Endodermal cell (in vitro differentiated cells): ENCODE data around the gene GCN1. TPM values are rescaled to one million over a fixed set of nuclear protein-coding genes. Genes with fewer than 3 reads are reported as not detected.
"Not testable (repeated sequence)": the region's sequence is repeated elsewhere in the genome, so short reads cannot be mapped to it uniquely, and the experiment has no call there.

ENCODE experiments used
- DNase-seq: peaks from one replicate; pipeline ENCODE4 v3.0.0-alpha.2; 2017
- H3K27ac ChIP-seq: 2 replicates; pipeline ENCODE4 v1.5.1; 2013; ENCODE audit warnings: mild to moderate bottlenecking, low read depth, low read length, moderate library complexity
- H3K27me3 ChIP-seq: 2 replicates; pipeline ENCODE4 v1.6.1; 2013; ENCODE audit warnings: mild to moderate bottlenecking, low read length, moderate library complexity; ENCODE audit not compliant: insufficient read depth, control insufficient read depth, poor library complexity, severe bottlenecking
- H3K36me3 ChIP-seq: 2 replicates; pipeline ENCODE4 v1.7.0; 2013; ENCODE audit warnings: mild to moderate bottlenecking, low read length, moderate library complexity; ENCODE audit not compliant: control insufficient read depth, insufficient read depth
- H3K4me1 ChIP-seq: one replicate; pipeline ENCODE4 v1.7.0; 2013; ENCODE audit warnings: low read length; ENCODE audit not compliant: control insufficient read depth, insufficient read depth
- H3K4me3 ChIP-seq: 2 replicates; pipeline ENCODE4 v1.5.1; 2013; ENCODE audit warnings: mild to moderate bottlenecking, low read length, moderate library complexity
- H3K9ac ChIP-seq: 2 replicates; pipeline ENCODE4 v1.6.1; 2013; ENCODE audit warnings: mild to moderate bottlenecking, low read length, moderate library complexity; ENCODE audit not compliant: poor library complexity, severe bottlenecking; ENCODE audit errors: extremely low read depth
- H3K9me3 ChIP-seq: 2 replicates; pipeline ENCODE4 v1.6.1; 2013; ENCODE audit warnings: mild to moderate bottlenecking, low read length, moderate library complexity; ENCODE audit not compliant: control insufficient read depth
- H3K27ac Mint-ChIP-seq: 2 replicates; pipeline ENCODE4 v1.8.0; 2020; ENCODE audit warnings: mixed read lengths
- H3K27me3 Mint-ChIP-seq: 2 replicates; pipeline ENCODE4 v1.8.0; 2021; ENCODE audit warnings: mild to moderate bottlenecking, mixed read lengths; ENCODE audit not compliant: insufficient read depth
- H3K36me3 Mint-ChIP-seq: 2 replicates; pipeline ENCODE4 v1.8.0; 2020; ENCODE audit warnings: low read depth, mixed read lengths
- H3K4me1 Mint-ChIP-seq: 2 replicates; pipeline ENCODE4 v1.8.0; 2020; ENCODE audit warnings: mixed read lengths
- H3K4me3 Mint-ChIP-seq: 2 replicates; pipeline ENCODE4 v1.8.0; 2020; ENCODE audit warnings: mild to moderate bottlenecking, moderate library complexity, mixed read lengths
- H3K9me3 Mint-ChIP-seq: 2 replicates; pipeline ENCODE4 v1.8.0; 2020; ENCODE audit warnings: mild to moderate bottlenecking, mixed read lengths
- CTCF ChIP-seq: fragments of 200-600 bp; sonication (generic); conservative IDR thresholded peaks from 2 replicates; pipeline ENCODE4 v1.5.0; 2021; ENCODE audit warnings: antibody characterized with exemption, mild to moderate bottlenecking
- WGBS, 2 experiments: methylation state at CpG; one replicate each; pipeline versions ENCODE4 v1.1.5 to v1.1.7; 2013; ENCODE audit warnings: missing lambda C conversion rate in 2 of 2, mixed read lengths in 1 of 2; ENCODE audit not compliant: insufficient coverage in 1 of 2, insufficient read length in 1 of 2; 5-methylcytosine and 5-hydroxymethylcytosine counted together
- total RNA-seq, 2 donors: library from RNA; stranded (reverse); fragmentation: NEBNext Ultra II Directional in 1 of 2; extraction: Animal tissue kit (Norgen Biotek cat#: 25700) in 1 of 2; gene quantifications; 2 replicates in 1 of 2; 3 replicates in 1 of 2; pipeline ENCODE4 v1.2.1, GENCODE V29; 2021

GCN1 gene
- total RNA-seq, 2 donors from 2014 or later = 133 to 143 TPM

GRCh38 chr12:120211243-120211903 lies 16.9 kb upstream of the GCN1 start:
- no peak overlapping the region for H3K27ac Mint-ChIP-seq
- peak; percentile 43 for DNase-seq
- H3K27me3 Mint-ChIP-seq = no peaks in the 10 kb centered on the region
- H3K4me3 Mint-ChIP-seq = no peak overlapping the region
- no peaks in the 10 kb centered on the region for H3K9me3 Mint-ChIP-seq
- H3K9me3 ChIP-seq = peaks cover 1% of the 10 kb centered on the region
- WGBS, 2 experiments = 90 to 97% methylated on average over 2 to 12 of the region's 12 CpGs
- no peaks in the 10 kb centered on the region for H3K4me1 ChIP-seq
- no peak overlapping the region for H3K4me3 ChIP-seq
- peaks cover 55% of the 10 kb centered on the region for H3K36me3 ChIP-seq
- no peaks in the 10 kb centered on the region for H3K27me3 ChIP-seq
- no peak for TF ChIP-seq CTCF
- H3K4me1 Mint-ChIP-seq = no peaks in the 10 kb centered on the region
- no peak overlapping the region for H3K27ac ChIP-seq
- H3K9ac ChIP-seq = no peak overlapping the region
- peaks cover 64% of the 10 kb centered on the region for H3K36me3 Mint-ChIP-seq

- no peak overlapping the region for H3K4me3 Mint-ChIP-seq
- H3K36me3 Mint-ChIP-seq = peaks cover 70% of the 10 kb centered on the region
- H3K27me3 Mint-ChIP-seq = no peaks in the 10 kb centered on the region
- H3K4me1 Mint-ChIP-seq = no peaks in the 10 kb centered on the region
- Histone ChIP-seq H3K4me3 (no peak overlapping the region), H3K27ac (no peak overlapping the region), H3K9me3 (peaks cover 9% of the 10 kb centered on the region), H3K4me1 (no peaks in the 10 kb centered on the region), H3K27me3 (no peaks in the 10 kb centered on the region), H3K9ac (no peak overlapping the region), H3K36me3 (peaks cover 60% of the 10 kb centered on the region)
- H3K27ac Mint-ChIP-seq = no peak overlapping the region
- 90 to 95% methylated on average over 8 to 13 of the region's 13 CpGs for WGBS, 2 experiments
- no peak for TF ChIP-seq CTCF
- DNase-seq = peak; percentile 52
- H3K9me3 Mint-ChIP-seq = peaks cover 8% of the 10 kb centered on the region
Observed at GRCh38 chr12:120209851-120210250, 15.3 kb upstream of the GCN1 start.

- no peak for DNase-seq
- TF ChIP-seq CTCF = no peak
- Mint-ChIP-seq H3K4me1 (no peaks in the 10 kb centered on the region), H3K9me3 (peaks cover 9% of the 10 kb centered on the region), H3K4me3 (no peak overlapping the region), H3K36me3 (peaks cover 54% of the 10 kb centered on the region), H3K27ac (no peak overlapping the region), H3K27me3 (no peaks in the 10 kb centered on the region)
- Histone ChIP-seq H3K9ac (no peak overlapping the region), H3K4me1 (no peaks in the 10 kb centered on the region), H3K9me3 (peaks cover 9% of the 10 kb centered on the region), H3K36me3 (peaks cover 42% of the 10 kb centered on the region), H3K27ac (no peak overlapping the region), H3K4me3 (no peak overlapping the region), H3K27me3 (no peaks in the 10 kb centered on the region)
- WGBS, 2 experiments = 96 to 97% methylated on average over 9 to 13 of the region's 13 CpGs
Observed at GRCh38 chr12:120207227-120207626, 12.7 kb upstream of the GCN1 start.

- H3K4me3 Mint-ChIP-seq, H3K4me1 Mint-ChIP-seq, H3K27me3 ChIP-seq, H3K9ac ChIP-seq, H3K27me3 Mint-ChIP-seq, DNase-seq, H3K27ac Mint-ChIP-seq, H3K9me3 Mint-ChIP-seq, H3K27ac ChIP-seq, H3K4me1 ChIP-seq, H3K9me3 ChIP-seq, H3K4me3 ChIP-seq: not testable (repeated sequence)
- 90 to 100% methylated on average over 1 to 4 of the region's 5 CpGs for WGBS, 2 experiments
- peaks cover 38% of the 10 kb centered on the region for H3K36me3 ChIP-seq
- H3K36me3 Mint-ChIP-seq = peaks cover 50% of the 10 kb centered on the region
Observed at GRCh38 chr12:120206781-120207180, 12.3 kb upstream of the GCN1 start.
